Urinary bladder (tissue), 4 donors: ENCODE data around the gene ARPP21. TPM values are rescaled to one million over a fixed set of nuclear protein-coding genes. Genes with fewer than 3 reads are reported as not detected.
"Not testable (repeated sequence)": the region's sequence is repeated elsewhere in the genome, so short reads cannot be mapped to it uniquely, and the experiment has no call there.

Experiments
- DNase-seq: peaks from one replicate; pipeline ENCODE4 v3.0.0-alpha.2; 2015; ENCODE audit errors: extremely low spot score
- H3K27ac ChIP-seq: one replicate; pipeline ENCODE4 v1.5.1; 2013; ENCODE audit warnings: low read depth, mild to moderate bottlenecking, moderate library complexity
- H3K36me3 ChIP-seq: one replicate; pipeline ENCODE4 v1.6.1; 2013; ENCODE audit warnings: mild to moderate bottlenecking, moderate library complexity; ENCODE audit not compliant: insufficient read depth
- H3K4me1 ChIP-seq: one replicate; pipeline ENCODE4 v1.6.1; 2013; ENCODE audit warnings: mild to moderate bottlenecking, moderate library complexity; ENCODE audit not compliant: insufficient read depth
- H3K4me3 ChIP-seq: one replicate; pipeline ENCODE4 v1.5.1; 2013; ENCODE audit warnings: low read depth, low read length
- WGBS: extraction: QIAGEN DNeasy Blood & Tissue Kit; methylation state at CpG from one replicate; pipeline ENCODE4 v1.1.7; 2013; 5-methylcytosine and 5-hydroxymethylcytosine counted together
- polyA plus RNA-seq: library from polyadenylated mRNA; stranded (reverse); fragments of 200-250 nt; gene quantifications from one replicate; pipeline ENCODE4 v1.2.3, GENCODE V29; 2013
- total RNA-seq: library from RNA; depleted of rRNA; stranded (reverse); fragments of >200 nt; gene quantifications from one replicate; pipeline ENCODE4 v1.2.3, GENCODE V29; 2014
- donor health status: healthy with polysubstance abuse.
- donor health status: healthy.

Gene ARPP21
- total RNA-seq (11.8 TPM), polyA plus RNA-seq (0.08 TPM)

- peak within 1 kb of the TSS; percentile 19 for H3K4me3 ChIP-seq
- under 1% methylated on average over 83 of the region's 83 CpGs for WGBS
- peaks cover 2% of the 10 kb centered on the region for H3K4me1 ChIP-seq
- DNase-seq = no peak
- H3K27ac ChIP-seq = no peak within 1 kb of the TSS
- no peaks in the 10 kb centered on the region for H3K36me3 ChIP-seq
Measured at GRCh38 chr3:35639254-35640186, at the start of gene ARPP21. TSS of gene ARPP21 (plus strand) at chr3:35639525. CDS start at chr3:35681752, 42,227 bp downstream.

- 56% methylated on average over 5 of the region's 5 CpGs for WGBS
- no peaks in the 10 kb centered on the region for H3K36me3 ChIP-seq
- H3K4me3 ChIP-seq = no peak overlapping the region
- no peaks in the 10 kb centered on the region for H3K4me1 ChIP-seq
- no peak overlapping the region for H3K27ac ChIP-seq
- no peak for DNase-seq
Measured at GRCh38 chr3:35592589-35593295, 46.6 kb upstream of the ARPP21 start.

- Histone ChIP-seq H3K4me3 (no peak overlapping the region), H3K36me3 (no peaks in the 10 kb centered on the region), H3K4me1 (no peaks in the 10 kb centered on the region), H3K27ac (no peak overlapping the region)
- DNase-seq = no peak
Measured at GRCh38 chr3:35594739-35595138, 44.6 kb upstream of the ARPP21 start.

- Histone ChIP-seq H3K36me3 (no peaks in the 10 kb centered on the region), H3K4me1 (no peaks in the 10 kb centered on the region), H3K4me3 (no peak overlapping the region), H3K27ac (no peak overlapping the region)
- DNase-seq = no peak
- WGBS = 79% methylated on average over 3 of the region's 3 CpGs
Measured at GRCh38 chr3:35596335-35596995, 42.9 kb upstream of the ARPP21 start.

GRCh38 chr3:35597490-35597889 is 41.8 kb upstream of the ARPP21 start:
- no peak overlapping the region for H3K4me3 ChIP-seq
- 69% methylated on average over 3 of the region's 3 CpGs for WGBS
- DNase-seq = no peak
- no peaks in the 10 kb centered on the region for H3K36me3 ChIP-seq
- H3K4me1 ChIP-seq = no peaks in the 10 kb centered on the region
- H3K27ac ChIP-seq = no peak overlapping the region

- no peaks in the 10 kb centered on the region for H3K4me1 ChIP-seq
- WGBS = 86% methylated on average over 1 of the region's 1 CpG
- no peak overlapping the region for H3K27ac ChIP-seq
- H3K36me3 ChIP-seq = no peaks in the 10 kb centered on the region
- no peak overlapping the region for H3K4me3 ChIP-seq
- DNase-seq = no peak
Measured at GRCh38 chr3:35598804-35599203, 40.5 kb upstream of the ARPP21 start.

GRCh38 chr3:35601959-35602358 is 37.4 kb upstream of the ARPP21 start:
- Histone ChIP-seq H3K4me1 (no peaks in the 10 kb centered on the region), H3K4me3 (no peak overlapping the region), H3K36me3 (no peaks in the 10 kb centered on the region), H3K27ac (no peak overlapping the region)
- no peak for DNase-seq

GRCh38 chr3:35602395-35602936 is 36.9 kb upstream of the ARPP21 start:
- DNase-seq = no peak
- Histone ChIP-seq H3K4me3 (no peak overlapping the region), H3K36me3 (no peaks in the 10 kb centered on the region), H3K27ac (no peak overlapping the region), H3K4me1 (no peaks in the 10 kb centered on the region)
- WGBS = 74% methylated on average over 7 of the region's 7 CpGs

GRCh38 chr3:35616346-35616745 is 23.0 kb upstream of the ARPP21 start:
- DNase-seq = no peak
- Histone ChIP-seq H3K36me3 (no peaks in the 10 kb centered on the region), H3K27ac (no peak overlapping the region), H3K4me1 (no peaks in the 10 kb centered on the region), H3K4me3 (no peak overlapping the region)
- WGBS = 50% methylated on average over 3 of the region's 3 CpGs

GRCh38 chr3:35617370-35617769 is 22.0 kb upstream of the ARPP21 start:
- Histone ChIP-seq H3K4me1 (no peaks in the 10 kb centered on the region), H3K4me3 (no peak overlapping the region), H3K27ac (no peak overlapping the region), H3K36me3 (no peaks in the 10 kb centered on the region)
- DNase-seq = no peak
- WGBS = 93% methylated on average over 1 of the region's 1 CpG

- not testable (repeated sequence) for H3K4me1 ChIP-seq, H3K4me3 ChIP-seq, H3K27ac ChIP-seq, H3K36me3 ChIP-seq, DNase-seq
- WGBS = 83% methylated on average over 2 of the region's 2 CpGs
Measured at GRCh38 chr3:35620238-35620637, 19.1 kb upstream of the ARPP21 start.

- H3K36me3 ChIP-seq = no peaks in the 10 kb centered on the region
- DNase-seq = no peak
- H3K27ac ChIP-seq = no peak overlapping the region
- WGBS = 77% methylated on average over 2 of the region's 2 CpGs
- H3K4me3 ChIP-seq = no peak overlapping the region
- H3K4me1 ChIP-seq = no peaks in the 10 kb centered on the region
Measured at GRCh38 chr3:35624698-35625097, 14.6 kb upstream of the ARPP21 start.

- WGBS = 47% methylated on average over 4 of the region's 4 CpGs
- Histone ChIP-seq H3K4me3 (no peak overlapping the region), H3K36me3 (no peaks in the 10 kb centered on the region), H3K4me1 (no peaks in the 10 kb centered on the region), H3K27ac (no peak overlapping the region)
- no peak for DNase-seq
Measured at GRCh38 chr3:35633332-35634124, 5.8 kb upstream of the ARPP21 start.
